Peyer's patch (tissue), 4 donors: ENCODE data around the gene NIN.

Source experiments
- POLR2A ChIP-seq, 2 donors: fragments of 450-650 bp; IDR thresholded peaks; one replicate each; pipeline ENCODE4 v1.5.1; 2017; ENCODE audit warnings: antibody characterized with exemption in 2 of 2, mild to moderate bottlenecking in 2 of 2, moderate library complexity in 2 of 2
- TF ChIP-seq, protein P1 (sequence below), 6 experiments: fragments of 450-650 bp in 4 of 6; fragments of 200-600 bp in 2 of 6; sonication (generic) in 1 of 6; IDR thresholded peaks; one replicate each; pipeline ENCODE4 v1.5.1; 2017 to 2019; ENCODE audit warnings: antibody characterized with exemption in 6 of 6, mild to moderate bottlenecking in 3 of 6, moderate library complexity in 1 of 6

GRCh38 chr14:50864237-50864636 lies 33.3 kb upstream of the NIN start:
- TF ChIP-seq POLR2A (IDR thresholded peaks at IDR 0.05), result no peak
- TF ChIP-seq, protein P1, sequence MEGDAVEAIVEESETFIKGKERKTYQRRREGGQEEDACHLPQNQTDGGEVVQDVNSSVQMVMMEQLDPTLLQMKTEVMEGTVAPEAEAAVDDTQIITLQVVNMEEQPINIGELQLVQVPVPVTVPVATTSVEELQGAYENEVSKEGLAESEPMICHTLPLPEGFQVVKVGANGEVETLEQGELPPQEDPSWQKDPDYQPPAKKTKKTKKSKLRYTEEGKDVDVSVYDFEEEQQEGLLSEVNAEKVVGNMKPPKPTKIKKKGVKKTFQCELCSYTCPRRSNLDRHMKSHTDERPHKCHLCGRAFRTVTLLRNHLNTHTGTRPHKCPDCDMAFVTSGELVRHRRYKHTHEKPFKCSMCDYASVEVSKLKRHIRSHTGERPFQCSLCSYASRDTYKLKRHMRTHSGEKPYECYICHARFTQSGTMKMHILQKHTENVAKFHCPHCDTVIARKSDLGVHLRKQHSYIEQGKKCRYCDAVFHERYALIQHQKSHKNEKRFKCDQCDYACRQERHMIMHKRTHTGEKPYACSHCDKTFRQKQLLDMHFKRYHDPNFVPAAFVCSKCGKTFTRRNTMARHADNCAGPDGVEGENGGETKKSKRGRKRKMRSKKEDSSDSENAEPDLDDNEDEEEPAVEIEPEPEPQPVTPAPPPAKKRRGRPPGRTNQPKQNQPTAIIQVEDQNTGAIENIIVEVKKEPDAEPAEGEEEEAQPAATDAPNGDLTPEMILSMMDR (IDR thresholded peaks at IDR 0.05), result no peak
